ENCODE data around the gene BMI1. TPM values are rescaled to one million over a fixed set of nuclear protein-coding genes. Genes with fewer than 3 reads are reported as not detected.

Gene BMI1
- 42.9 and 50.0 TPM in 2 replicates for total RNA-seq

DNA sequence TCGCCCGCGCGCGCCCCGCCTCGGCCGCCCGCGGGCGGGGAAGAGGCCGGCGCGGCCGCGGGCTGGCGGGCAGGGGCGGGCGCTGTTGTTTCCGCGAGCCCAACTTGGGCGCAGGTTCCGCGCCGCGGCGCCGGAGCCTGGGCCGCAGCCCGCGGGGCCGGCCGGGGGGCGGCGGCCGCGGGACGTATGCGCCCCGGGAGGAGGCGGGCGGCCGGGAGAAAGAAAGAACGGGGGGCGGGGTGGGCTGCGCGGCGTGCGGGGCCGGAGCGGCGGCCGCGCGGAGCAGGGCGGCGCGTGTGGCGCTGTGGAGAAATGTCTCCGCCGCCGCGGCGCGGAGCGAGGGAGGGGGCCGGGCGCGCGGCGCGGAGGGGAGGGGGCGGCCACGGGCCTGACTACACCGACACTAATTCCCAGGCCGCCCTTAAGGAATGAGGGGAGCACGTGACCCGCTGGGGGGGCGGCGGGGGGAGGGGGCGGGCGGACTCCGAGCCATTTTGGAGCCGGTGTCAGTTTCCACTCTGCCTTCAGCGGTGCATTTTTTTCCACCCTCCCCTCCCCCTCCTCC is at the start of gene BMI1:
Gene BMI1, plus strand, starts transcription at position 509 of the 565 bp plus-strand sequence. CDS start 5,351 bp downstream, outside the sequence.

DNA sequence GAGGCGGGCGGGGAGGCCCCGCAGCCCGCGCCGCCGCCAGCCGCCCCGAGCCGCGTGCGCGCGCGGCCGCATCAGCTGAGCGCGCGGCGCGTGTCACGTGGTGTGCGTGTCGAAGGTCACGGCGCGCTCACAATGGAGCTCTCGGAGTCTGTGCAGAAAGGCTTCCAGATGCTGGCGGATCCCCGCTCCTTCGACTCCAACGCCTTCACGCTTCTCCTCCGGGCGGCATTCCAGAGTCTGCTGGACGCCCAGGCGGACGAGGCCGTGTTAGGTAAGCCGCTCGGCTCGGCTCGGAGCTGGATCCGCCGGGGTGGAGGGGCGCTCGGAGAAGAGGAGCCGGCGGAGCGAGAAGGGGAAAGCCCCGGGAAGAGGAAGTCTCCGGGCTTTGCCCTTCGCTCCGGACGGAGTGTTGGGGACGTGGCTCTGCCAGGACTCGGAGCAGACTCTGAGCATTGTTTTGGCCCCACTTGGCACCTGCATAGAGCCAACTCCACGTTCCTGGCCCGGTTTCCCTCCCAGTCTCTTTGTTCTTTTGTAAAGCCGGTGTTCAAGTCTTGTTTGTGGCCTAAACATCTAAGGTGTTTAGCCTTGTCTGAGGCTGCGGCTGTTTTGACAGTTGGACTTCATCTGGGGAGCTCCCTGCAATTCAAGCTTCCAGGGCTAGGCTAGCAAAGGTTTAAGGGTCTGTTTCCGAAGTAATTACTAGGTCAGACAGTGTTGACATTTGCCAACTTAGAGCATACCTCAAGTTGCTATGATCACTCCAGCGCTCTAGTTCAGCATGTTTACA is 4.4 kb upstream of the BMI1 start, which contains the start of gene COMMD3:
Gene COMMD3, plus strand, starts transcription at position 103 of the 790 bp plus-strand sequence. Its CDS starts 30 bp downstream, at position 133.

DNA sequence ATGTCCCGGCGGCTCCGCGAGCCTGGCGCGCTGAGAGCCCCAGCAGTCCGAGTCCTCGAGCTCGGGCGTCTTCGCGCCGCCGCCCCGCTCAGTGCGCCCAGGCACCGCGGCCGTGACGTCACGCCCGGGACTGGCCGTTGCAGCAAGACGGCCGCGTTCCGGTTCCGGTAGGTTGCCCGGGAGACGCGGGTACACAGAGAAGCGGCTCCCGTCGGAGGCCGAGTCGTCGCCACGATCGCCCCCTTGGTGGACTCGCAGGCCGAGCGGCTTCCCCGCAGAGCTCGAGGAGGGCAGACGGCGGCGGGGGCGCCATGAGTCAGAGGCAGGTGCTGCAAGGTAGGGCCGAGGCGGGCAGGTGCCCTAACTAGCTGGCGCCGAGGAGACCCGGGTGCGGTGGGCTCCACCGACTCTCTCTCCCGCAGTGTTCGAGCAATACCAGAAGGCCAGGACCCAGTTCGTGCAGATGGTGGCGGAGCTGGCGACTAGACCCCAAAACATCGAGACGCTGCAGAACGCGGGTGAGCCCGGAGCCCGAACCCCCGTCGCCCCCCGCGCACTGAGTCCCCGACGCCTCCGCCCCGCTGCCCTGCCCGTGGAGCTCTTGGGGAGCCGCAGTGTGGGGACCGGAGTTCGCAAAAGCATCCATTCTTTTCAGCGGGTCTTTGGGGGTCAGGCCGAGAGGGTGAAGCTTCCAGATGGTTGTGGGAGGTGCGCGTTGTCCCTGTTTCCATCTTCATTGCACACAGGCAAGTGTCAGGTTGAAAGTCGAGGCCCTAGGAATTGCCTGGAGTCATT is 24.6 kb downstream of the BMI1 start, which contains the start of gene SPAG6:
Gene SPAG6, plus strand, starts transcription at position 196 of the 795 bp plus-strand sequence. Its CDS starts 116 bp downstream, at position 312.

Other genes starting within 250 kb of the BMI1 start
- not detected in 2 replicates for gene EBLN1, start 103.1 kb upstream of the BMI1 start, total RNA-seq
- 68.8 and 77.6 TPM in 2 replicates for gene COMMD3, start 4.7 kb upstream of the BMI1 start, total RNA-seq
- gene SPAG6, start 24.4 kb downstream of the BMI1 start, total RNA-seq, result 0.06 TPM in 1 of 2 replicates, not detected in the other

All from aortic smooth muscle cell (primary cell).